Muscle of leg (tissue), 11 donors: ENCODE measurements around the gene MAL. TPM values are rescaled to one million over a fixed set of nuclear protein-coding genes. Genes with fewer than 3 reads are reported as not detected.

Experiments
- DNase-seq: peaks from one replicate; pipeline ENCODE4 v3.0.0; 2013
- H3K27ac ChIP-seq: one replicate; pipeline ENCODE4 v1.5.1; 2013; ENCODE audit warnings: mild to moderate bottlenecking, low read length, control low read depth
- H3K27me3 ChIP-seq: one replicate; pipeline ENCODE4 v1.6.1; 2013; ENCODE audit warnings: low read length; ENCODE audit not compliant: control insufficient read depth, insufficient read depth
- H3K36me3 ChIP-seq: one replicate; pipeline ENCODE4 v1.6.1; 2013; ENCODE audit warnings: low read length; ENCODE audit not compliant: control insufficient read depth, insufficient read depth
- H3K4me1 ChIP-seq: one replicate; pipeline ENCODE4 v1.6.1; 2013; ENCODE audit warnings: low read length; ENCODE audit not compliant: control insufficient read depth, insufficient read depth
- H3K4me3 ChIP-seq: one replicate; pipeline ENCODE4 v1.5.1; 2013; ENCODE audit warnings: low read length, control low read depth
- H3K9me3 ChIP-seq: replicated peaks from 2 replicates; pipeline ENCODE4 v1.6.1; 2013; ENCODE audit warnings: low read depth, low read length; ENCODE audit not compliant: control insufficient read depth
- WGBS: methylation state at CpG from one replicate; pipeline ENCODE4 v1.1.5; 2013; ENCODE audit warnings: missing lambda C conversion rate; ENCODE audit not compliant: insufficient coverage; 5-methylcytosine and 5-hydroxymethylcytosine counted together
- polyA plus RNA-seq, 8 donors: library from polyadenylated mRNA; unstranded; fragments of 120-200 nt; gene quantifications; one replicate each; pipeline versions ENCODE4 v1.2.1 to v1.2.3, GENCODE V29; 2013; ENCODE audit warnings: inconsistent platforms in 1 of 8, low replicate concordance in 1 of 8; ENCODE audit not compliant: insufficient read length in 8 of 8, insufficient read depth in 1 of 8
- total RNA-seq: library from RNA; stranded (reverse); fragments of 120-200 nt; gene quantifications from one replicate; pipeline ENCODE4 v1.2.4, GENCODE V29; 2013

Gene MAL
- total and polyA plus RNA-seq, 9 donors = 2.4 to 15.9 (median 3.2) TPM

- Histone ChIP-seq H3K36me3 (no peaks in the 10 kb centered on the region), H3K4me1 (peaks cover 42% of the 10 kb centered on the region), H3K27ac (no peak overlapping the region), H3K9me3 (no peaks in the 10 kb centered on the region), H3K27me3 (peaks cover 4% of the 10 kb centered on the region), H3K4me3 (no peak overlapping the region)
- 70% methylated on average over 6 of the region's 6 CpGs for WGBS
- no peak for DNase-seq
These were observed 14.5 kb downstream of the MAL start for GRCh38 chr2:95039978-95040377.

- H3K36me3 ChIP-seq = no peaks in the 10 kb centered on the region
- H3K9me3 ChIP-seq = no peaks in the 10 kb centered on the region
- H3K27ac ChIP-seq = no peak overlapping the region
- no peak overlapping the region for H3K4me3 ChIP-seq
- peaks cover 42% of the 10 kb centered on the region for H3K4me1 ChIP-seq
- no peak for DNase-seq
- peaks cover 4% of the 10 kb centered on the region for H3K27me3 ChIP-seq
- 40% methylated on average over 2 of the region's 6 CpGs for WGBS
These were observed 14.9 kb downstream of the MAL start for GRCh38 chr2:95040426-95040825.

- no peak for DNase-seq
- H3K27ac ChIP-seq = no peak overlapping the region
- WGBS = 70% methylated on average over 7 of the region's 10 CpGs
- H3K4me1 ChIP-seq = peaks cover 42% of the 10 kb centered on the region
- peaks cover 4% of the 10 kb centered on the region for H3K27me3 ChIP-seq
- H3K4me3 ChIP-seq = no peak overlapping the region
- H3K36me3 ChIP-seq = no peaks in the 10 kb centered on the region
- no peaks in the 10 kb centered on the region for H3K9me3 ChIP-seq
These were observed 15.7 kb downstream of the MAL start for GRCh38 chr2:95041060-95041823.

GRCh38 chr2:95041824-95042442 lies 16.4 kb downstream of the MAL start:
- Histone ChIP-seq H3K36me3 (no peaks in the 10 kb centered on the region), H3K4me3 (no peak overlapping the region), H3K4me1 (peaks cover 42% of the 10 kb centered on the region), H3K27ac (peak overlapping the region; percentile 3), H3K9me3 (no peaks in the 10 kb centered on the region), H3K27me3 (peaks cover 4% of the 10 kb centered on the region)
- DNase-seq = no peak
- WGBS = 81% methylated on average over 9 of the region's 11 CpGs

GRCh38 chr2:95042472-95043271 lies 17.2 kb downstream of the MAL start:
- WGBS = 37% methylated on average over 6 of the region's 7 CpGs
- Histone ChIP-seq H3K36me3 (no peaks in the 10 kb centered on the region), H3K4me3 (no peak overlapping the region), H3K27me3 (peaks cover 4% of the 10 kb centered on the region), H3K27ac (peak overlapping the region; percentile 20), H3K9me3 (no peaks in the 10 kb centered on the region), H3K4me1 (peaks cover 42% of the 10 kb centered on the region)
- DNase-seq = peak; percentile 37

- Histone ChIP-seq H3K36me3 (no peaks in the 10 kb centered on the region), H3K9me3 (no peaks in the 10 kb centered on the region), H3K4me1 (peaks cover 42% of the 10 kb centered on the region), H3K4me3 (no peak overlapping the region), H3K27me3 (peaks cover 6% of the 10 kb centered on the region), H3K27ac (peak overlapping the region; percentile 57)
- 25% methylated on average over 13 of the region's 17 CpGs for WGBS
- DNase-seq = peak; percentile 92
These were observed 18.0 kb downstream of the MAL start for GRCh38 chr2:95043300-95044093.

GRCh38 chr2:95044601-95045000 lies 19.1 kb downstream of the MAL start:
- DNase-seq = no peak
- no peak overlapping the region for H3K27ac ChIP-seq
- no peak overlapping the region for H3K4me3 ChIP-seq
- no peaks in the 10 kb centered on the region for H3K9me3 ChIP-seq
- H3K27me3 ChIP-seq = peaks cover 6% of the 10 kb centered on the region
- no peaks in the 10 kb centered on the region for H3K36me3 ChIP-seq
- H3K4me1 ChIP-seq = peaks cover 42% of the 10 kb centered on the region
- 65% methylated on average over 1 of the region's 5 CpGs for WGBS

GRCh38 chr2:95046371-95047112 lies 21.0 kb downstream of the MAL start:
- H3K36me3 ChIP-seq = no peaks in the 10 kb centered on the region
- peaks cover 8% of the 10 kb centered on the region for H3K27me3 ChIP-seq
- H3K4me3 ChIP-seq = no peak overlapping the region
- H3K27ac ChIP-seq = no peak overlapping the region
- no peaks in the 10 kb centered on the region for H3K9me3 ChIP-seq
- no peak for DNase-seq
- H3K4me1 ChIP-seq = peaks cover 30% of the 10 kb centered on the region
- WGBS = 88% methylated on average over 13 of the region's 13 CpGs
